K562 (cell line): ENCODE data around the gene MECR. TPM values are rescaled to one million over a fixed set of nuclear protein-coding genes. Genes with fewer than 3 reads are reported as not detected.

Source experiments
- polyA plus RNA-seq, 8 experiments: library from polyadenylated mRNA; depleted of rRNA in 4 of 8; stranded (reverse) in 5 of 8; unstranded in 3 of 8; fragments of >200 nt; fragmentation: Nextera tagmentation in 2 of 8; fragmentation: Illumina TruSeq in 1 of 8; extraction: Ambion mirVana in 2 of 8; extraction: Trizol in 1 of 8; gene quantifications; 2 replicates each; pipeline versions ENCODE4 v1.2.1 to v1.2.3, GENCODE V29; 2011 to 2014; ENCODE audit warnings: inconsistent platforms in 1 of 8, missing spikeins in 1 of 8
- small RNA-seq: library from RNA; depleted of rRNA; stranded (forward); fragments of <200 nt; gene quantifications from one replicate; pipeline ENCODE3, GENCODE V24; 2014
- total RNA-seq, 7 experiments: library from RNA; depleted of rRNA in 6 of 7; stranded (reverse); fragments of >200 nt in 6 of 7; fragmentation: Illumina TruSeq in 2 of 7; extraction: Trizol in 2 of 7; gene quantifications; 2 replicates each; pipeline versions ENCODE4 v1.2.1 to v1.2.3, GENCODE V29; 2011 to 2021; ENCODE audit warnings: low replicate concordance in 1 of 7

Gene MECR
- total and polyA plus RNA-seq, 9 of the 15 experiments (the other 6 are each of a cell fraction or from before 2014, with no cell fraction given) = 10.4 to 58.6 (median 42.9) TPM

Small RNA genes within 50 kb of the gene (small RNA-seq; reads per million reads assigned to genes)
- not detected for gene RF02271

Other genes with a start within 250 kb of the MECR start
- gene TMEM200B, start 107.0 kb downstream of the MECR start, total RNA-seq (2014; rRNA removed) = not detected in 2 replicates
- 0.04 TPM in 1 of 2 replicates, not detected in the other for gene TMEM200B, start 107.0 kb downstream of the MECR start, total RNA-seq (2014; rRNA removed; fragmentation: Illumina TruSeq; extraction: Trizol)
- 0.11 TPM in 1 of 2 replicates, not detected in the other for gene TMEM200B, start 107.0 kb downstream of the MECR start, total RNA-seq (2015; rRNA removed; fragmentation: Illumina TruSeq; extraction: Trizol)
- gene TMEM200B, start 107.0 kb downstream of the MECR start, total RNA-seq (2021) = 0.11 and 0.13 TPM in 2 replicates
- 0.07 and 0.08 TPM in 2 replicates for gene TMEM200B, start 107.0 kb downstream of the MECR start, polyA plus RNA-seq (2011; rRNA removed)
- gene TMEM200B, start 107.0 kb downstream of the MECR start, polyA plus RNA-seq (2014; fragmentation: Illumina TruSeq; extraction: Trizol) = 0.06 and 0.10 TPM in 2 replicates
- under 1 TPM; 0.30 to 0.35 TPM for gene TMEM200B, start 107.0 kb downstream of the MECR start, polyA plus RNA-seq (2014; fragmentation: Nextera tagmentation; extraction: Ambion mirVana)
- 0.09 and 0.13 TPM in 2 replicates for gene TMEM200B, start 107.0 kb downstream of the MECR start, polyA plus RNA-seq (2014; rRNA removed)
- 75.6 and 77.7 TPM in 2 replicates for gene SRSF4, start 49.0 kb downstream of the MECR start, total RNA-seq (2014; rRNA removed)
- gene SRSF4, start 49.0 kb downstream of the MECR start, total RNA-seq (2014; rRNA removed; fragmentation: Illumina TruSeq; extraction: Trizol) = 68.4 and 70.8 TPM in 2 replicates
- 84.2 and 91.4 TPM in 2 replicates for gene SRSF4, start 49.0 kb downstream of the MECR start, total RNA-seq (2015; rRNA removed; fragmentation: Illumina TruSeq; extraction: Trizol)
- 93.1 and 93.2 TPM in 2 replicates for gene SRSF4, start 49.0 kb downstream of the MECR start, total RNA-seq (2021)
- 69.6 and 82.0 TPM in 2 replicates for gene SRSF4, start 49.0 kb downstream of the MECR start, polyA plus RNA-seq (2011; rRNA removed)
- gene SRSF4, start 49.0 kb downstream of the MECR start, polyA plus RNA-seq (2014; fragmentation: Illumina TruSeq; extraction: Trizol) = 116 and 132 TPM in 2 replicates
- 10 to 100 TPM; 15.9 to 18.4 TPM for gene SRSF4, start 49.0 kb downstream of the MECR start, polyA plus RNA-seq (2014; fragmentation: Nextera tagmentation; extraction: Ambion mirVana)
- gene SRSF4, start 49.0 kb downstream of the MECR start, polyA plus RNA-seq (2014; rRNA removed) = 119 and 128 TPM in 2 replicates
- gene PTPRU, start 5.6 kb upstream of the MECR start, total RNA-seq (2014; rRNA removed) = 2.9 and 4.3 TPM in 2 replicates
- gene PTPRU, start 5.6 kb upstream of the MECR start, total RNA-seq (2014; rRNA removed; fragmentation: Illumina TruSeq; extraction: Trizol) = 0.22 and 0.44 TPM in 2 replicates
- 0.64 and 1.0 TPM in 2 replicates for gene PTPRU, start 5.6 kb upstream of the MECR start, total RNA-seq (2015; rRNA removed; fragmentation: Illumina TruSeq; extraction: Trizol)
- 2.7 and 3.1 TPM in 2 replicates for gene PTPRU, start 5.6 kb upstream of the MECR start, total RNA-seq (2021)
- 0.92 and 4.0 TPM in 2 replicates for gene PTPRU, start 5.6 kb upstream of the MECR start, polyA plus RNA-seq (2011; rRNA removed)
- gene PTPRU, start 5.6 kb upstream of the MECR start, polyA plus RNA-seq (2014; fragmentation: Illumina TruSeq; extraction: Trizol) = 1.3 and 1.7 TPM in 2 replicates
- under 1 TPM; 0.01 to 0.03 TPM for gene PTPRU, start 5.6 kb upstream of the MECR start, polyA plus RNA-seq (2014; fragmentation: Nextera tagmentation; extraction: Ambion mirVana)
- 1.5 and 2.5 TPM in 2 replicates for gene PTPRU, start 5.6 kb upstream of the MECR start, polyA plus RNA-seq (2014; rRNA removed)